Measurements from ENCODE around the gene WSB1. TPM values are rescaled to one million over a fixed set of nuclear protein-coding genes. Genes with fewer than 3 reads are reported as not detected.

Gene WSB1
- total RNA-seq, 1 donor from 2014 or later = 256 TPM

GRCh38 chr17:27315322-27315721 is 21.4 kb downstream of the WSB1 start:
- FAIRE-seq = no peak
- Histone ChIP-seq H3K4me3 (ENCODE audit: low read depth, low read length) (no peak overlapping the region), H3K36me3 (ENCODE audit: control insufficient read depth, insufficient read depth, low read length) (peaks cover 21% of the 10 kb centered on the region), H3K27me3 (ENCODE audit: control insufficient read depth, insufficient read depth, low read length) (no peaks in the 10 kb centered on the region)
- TF ChIP-seq CTCF (IDR thresholded peaks at IDR 0.05; ENCODE audit: insufficient read depth, low read length, severe bottlenecking) = no peak
- DNase-seq (ENCODE audit: low read depth) = no peak

- peaks cover 16% of the 10 kb centered on the region for H3K36me3 ChIP-seq (ENCODE audit: control insufficient read depth, insufficient read depth, low read length)
- FAIRE-seq (no peak), DNase-seq (ENCODE audit: low read depth) (no peak)
Observed at GRCh38 chr17:27315796-27316465, 22.0 kb downstream of the WSB1 start.

GRCh38 chr17:27318228-27318627 is 24.3 kb downstream of the WSB1 start:
- Histone ChIP-seq H3K27me3 (ENCODE audit: control insufficient read depth, insufficient read depth, low read length) (no peaks in the 10 kb centered on the region), H3K4me3 (ENCODE audit: low read depth, low read length) (no peak overlapping the region), H3K36me3 (ENCODE audit: control insufficient read depth, insufficient read depth, low read length) (peaks cover 5% of the 10 kb centered on the region)
- TF ChIP-seq CTCF (IDR thresholded peaks at IDR 0.05; ENCODE audit: insufficient read depth, low read length, severe bottlenecking) = no peak
- DNase-seq (ENCODE audit: low read depth) = no peak
- no peak for FAIRE-seq

More at GRCh38 chr17:27315796-27316465, 22.0 kb downstream of the WSB1 start:
- Histone ChIP-seq H3K4me3 (ENCODE audit: low read depth, low read length) (no peak overlapping the region), H3K27me3 (ENCODE audit: control insufficient read depth, insufficient read depth, low read length) (no peaks in the 10 kb centered on the region)
- TF ChIP-seq CTCF (IDR thresholded peaks at IDR 0.05; ENCODE audit: insufficient read depth, low read length, severe bottlenecking) = no peak

GRCh38 chr17:27318633-27319032 is 24.7 kb downstream of the WSB1 start:
- FAIRE-seq (no peak), DNase-seq (ENCODE audit: low read depth) (no peak)
- TF ChIP-seq CTCF (IDR thresholded peaks at IDR 0.05; ENCODE audit: insufficient read depth, low read length, severe bottlenecking) = no peak
- no peak overlapping the region for H3K4me3 ChIP-seq (ENCODE audit: low read depth, low read length)
- H3K27me3 ChIP-seq (ENCODE audit: control insufficient read depth, insufficient read depth, low read length) = no peaks in the 10 kb centered on the region
- peaks cover 5% of the 10 kb centered on the region for H3K36me3 ChIP-seq (ENCODE audit: control insufficient read depth, insufficient read depth, low read length)

GRCh38 chr17:27319541-27320221 is 25.8 kb downstream of the WSB1 start:
- no peak overlapping the region for H3K4me3 ChIP-seq (ENCODE audit: low read depth, low read length)
- no peak for TF ChIP-seq CTCF (IDR thresholded peaks at IDR 0.05; ENCODE audit: insufficient read depth, low read length, severe bottlenecking)
- H3K27me3 ChIP-seq (ENCODE audit: control insufficient read depth, insufficient read depth, low read length) = no peaks in the 10 kb centered on the region
- FAIRE-seq (no peak), DNase-seq (ENCODE audit: low read depth) (no peak)
- peaks cover 5% of the 10 kb centered on the region for H3K36me3 ChIP-seq (ENCODE audit: control insufficient read depth, insufficient read depth, low read length)

Data from bronchial epithelial cell (primary cell).